ENCODE results near the gene CAMKMT.
A peak's percentile ranks its signal among the peaks of the same experiment; 100 is the strongest.
"Not testable (repeated sequence)": the region's sequence is repeated elsewhere in the genome, so short reads cannot be mapped to it uniquely, and the experiment has no call there.

Gene CAMKMT

GRCh38 chr2:44450082-44450481 lies 88.3 kb downstream of the CAMKMT start:
- no peak for DNase-seq

GRCh38 chr2:44450806-44451205 lies 89.1 kb downstream of the CAMKMT start:
- no peak for DNase-seq

GRCh38 chr2:44452069-44452583 lies 90.4 kb downstream of the CAMKMT start:
- no peak for DNase-seq

GRCh38 chr2:44453259-44453658 lies 91.5 kb downstream of the CAMKMT start:
- no peak for DNase-seq

- no peak for DNase-seq
These were observed 94.1 kb downstream of the CAMKMT start for GRCh38 chr2:44455877-44456276.

GRCh38 chr2:44456946-44457345 lies 95.2 kb downstream of the CAMKMT start:
- DNase-seq, result no peak

GRCh38 chr2:44459739-44460138 lies 98.0 kb downstream of the CAMKMT start:
- no peak for DNase-seq

- no peak for DNase-seq
These were observed 101.4 kb downstream of the CAMKMT start for GRCh38 chr2:44462934-44463849.

GRCh38 chr2:44464437-44464836 lies 102.7 kb downstream of the CAMKMT start:
- no peak for DNase-seq

- no peak for DNase-seq
These were observed 108.4 kb downstream of the CAMKMT start for GRCh38 chr2:44470151-44470550.

GRCh38 chr2:44477657-44478414 lies 116.1 kb downstream of the CAMKMT start:
- DNase-seq, result no peak

- DNase-seq, result peak; percentile 74
These were observed 117.6 kb downstream of the CAMKMT start for GRCh38 chr2:44479127-44479887.

- no peak for DNase-seq
These were observed 118.3 kb downstream of the CAMKMT start for GRCh38 chr2:44480068-44480467.

GRCh38 chr2:44487052-44487451 lies 125.3 kb downstream of the CAMKMT start:
- DNase-seq, result no peak

GRCh38 chr2:44490726-44491125 lies 129.0 kb downstream of the CAMKMT start:
- DNase-seq, result no peak

- DNase-seq, result no peak
These were observed 132.3 kb downstream of the CAMKMT start for GRCh38 chr2:44494006-44494405.

- no peak for DNase-seq
These were observed 133.3 kb downstream of the CAMKMT start for GRCh38 chr2:44495035-44495434.

- no peak for DNase-seq
These were observed 133.8 kb downstream of the CAMKMT start for GRCh38 chr2:44495544-44495943.

- DNase-seq, result no peak
These were observed 134.4 kb downstream of the CAMKMT start for GRCh38 chr2:44496130-44496529.

- no peak for DNase-seq
These were observed 136.8 kb downstream of the CAMKMT start for GRCh38 chr2:44498551-44498950.

- DNase-seq, result not testable (repeated sequence)
These were observed 143.9 kb downstream of the CAMKMT start for GRCh38 chr2:44505664-44506063.

GRCh38 chr2:44510246-44510645 lies 148.5 kb downstream of the CAMKMT start:
- DNase-seq, result no peak

GRCh38 chr2:44515416-44515815 lies 153.7 kb downstream of the CAMKMT start:
- no peak for DNase-seq
